ENCODE data around the gene NEU2. TPM values are rescaled to one million over a fixed set of nuclear protein-coding genes. Genes with fewer than 3 reads are reported as not detected.

The NEU2 gene
- total and polyA plus RNA-seq, 9 of the 15 experiments (the other 6 are each of a cell fraction or from before 2014, with no cell fraction given): not detected

DNA sequence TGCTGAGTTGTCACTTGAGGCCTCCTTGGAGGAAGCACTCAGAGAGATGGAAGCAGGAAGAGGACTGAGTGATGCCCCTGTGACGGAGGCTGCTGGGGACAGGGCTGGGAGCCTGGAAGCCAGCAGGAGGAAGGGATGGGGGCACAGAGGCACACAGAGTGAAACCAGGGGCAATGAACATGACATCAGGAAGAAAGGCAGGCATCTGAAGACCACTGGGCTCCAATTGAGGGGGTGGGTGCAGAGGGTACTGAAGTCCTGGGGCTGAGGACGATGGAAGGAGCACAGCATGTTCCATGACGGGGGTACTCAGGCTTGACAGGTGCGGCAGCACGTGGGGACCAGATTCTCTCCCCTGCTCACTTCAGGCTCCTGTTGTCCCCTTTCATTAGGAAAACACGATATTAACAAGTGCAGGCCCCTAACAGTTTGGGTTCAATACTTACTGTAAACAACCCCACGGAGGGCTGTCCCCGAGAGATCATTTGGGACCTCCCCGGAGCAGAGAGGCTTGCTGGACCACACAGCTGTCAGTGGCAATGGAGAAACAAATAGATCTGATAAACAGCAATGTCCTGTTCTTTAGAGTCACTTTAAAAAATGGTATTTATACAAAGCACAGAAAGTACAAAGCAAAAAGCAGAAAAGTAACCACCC is 36.4 kb downstream of the NEU2 start:
- H3K9me3 ChIP-seq (replicated peaks; ENCODE audit: control insufficient read depth, insufficient read depth, low read depth, low read length): peaks cover 3% of the 10 kb centered on the region; the same call in 1 of the 2 replicates
- no peaks in the 10 kb centered on the region for H3K36me3 ChIP-seq (ENCODE audit: control insufficient read depth, insufficient read depth, low read length)
- ChIA-PET CTCF (ENCODE audit: low intra/inter-chr PET ratio) (no interaction called here), POLR2A (no interaction called here)
- no peaks in the 10 kb centered on the region for H3K27me3 ChIP-seq (ENCODE audit: control insufficient read depth in 2 of 2, insufficient read depth in 2 of 2, low read length in 2 of 2)
- 40% methylated on average over 9 of the region's 9 CpGs for WGBS (ENCODE audit: insufficient coverage, low coverage, missing lambda C conversion rate)
- in situ Hi-C loops (cut with MboI): no loop called here
- TF ChIP-seq ZNF445 (CRISPR knock-in tag; IDR thresholded peaks at IDR 0.05; ENCODE audit: low read depth) (no peak), PRDM10 (IDR thresholded peaks at IDR 0.05; ENCODE audit: partially characterized antibody) (peak; percentile 43)
- FAIRE-seq (no peak), ATAC-seq (no peak), DNase-seq (ENCODE audit: extremely low read depth in 1 of 4, low spot score in 3 of 4) (no peak)
- H3K4me3 ChIP-seq: no peak overlapping the region
- H3K27ac ChIP-seq (ENCODE audit: extremely low read depth, low read depth, low read length): no peak overlapping the region
- BruUV-seq (replicated peaks): no TSS peak
- no peak overlapping the region for H3K4me2 ChIP-seq (ENCODE audit: insufficient read depth, low read length)
- no peak overlapping the region for H2AFZ ChIP-seq (ENCODE audit: low read depth, low read length)
- H3K9ac ChIP-seq (ENCODE audit: insufficient read depth in 1 of 2, low read depth in 2 of 2, low read length in 2 of 2): no peak overlapping the region
- intact Hi-C loops (cut with micrococcal nuclease): no loop called here
- H3K9me1 ChIP-seq (ENCODE audit: control insufficient read depth, insufficient read depth, low read length): no peaks in the 10 kb centered on the region
- H3K79me2 ChIP-seq (ENCODE audit: control insufficient read depth, insufficient read depth, low read length): no peaks in the 10 kb centered on the region
- peaks cover 0 to 11% of the 10 kb centered on the region in 2 experiments; a peak in 4 of 5 replicates for H3K4me1 ChIP-seq (replicated peaks in 1 of 2; ENCODE audit: control insufficient read depth in 2 of 2, insufficient read depth in 2 of 2, low read length in 2 of 2)
- no peaks in the 10 kb centered on the region for H4K20me1 ChIP-seq (replicated peaks; ENCODE audit: control insufficient read depth, insufficient read depth, low read length)
